K562 (cell line): ENCODE data around the gene OR51Q1. TPM values are rescaled to one million over a fixed set of nuclear protein-coding genes. Genes with fewer than 3 reads are reported as not detected.

Experiments used
- ATAC-seq: fragments of 200-7000 bp; cut with Tn5 transposase; 3 replicates; pipeline ENCODE4 v1.9.1; 2020; ENCODE audit warnings: moderate library complexity
- BruUV-seq: library from RNA; stranded (reverse); fragments of 400-500 nt; replicated peaks from 2 replicates; lab custom pipeline; 2021; lab: Mats Ljungman, UMichigan
- CTCF ChIA-PET: fragments of 300-600 bp; formaldehyde crosslinking; extraction: SDS; loops from one replicate; lab custom pipeline; 2021; ENCODE audit warnings: low intra/inter-chr PET ratio; lab: Yijun Ruan, JAX
- POLR2A ChIA-PET: fragments of 300-600, 350-650 bp; sonication (Branson Sonifier 250); formaldehyde crosslinking; extraction: SDS; loops from one replicate; lab custom pipeline; 2021; ENCODE audit warnings: antibody characterized with exemption, inconsistent platforms; lab: Yijun Ruan, JAX
- DNase-seq, 4 experiments: peaks; one replicate each; pipeline versions ENCODE4 v3.0.0 to v3.0.0-alpha.2; 2011 to 2018; ENCODE audit warnings: low spot score in 3 of 4, mixed read lengths in 3 of 4; ENCODE audit errors: extremely low read depth in 1 of 4
- FAIRE-seq: peaks from 2 replicates; lab custom pipeline; 2011; peaks lifted over from hg19 to GRCh38; lab: Jason Lieb, UNC
- H2AFZ ChIP-seq: 2 replicates; pipeline ENCODE4 v1.6.0; 2011; ENCODE audit warnings: low read depth, low read length, control low read depth, inconsistent platforms
- H3K27ac ChIP-seq: fragments of 200-600 bp; 3 replicates; pipeline ENCODE4 v1.8.0; 2011; ENCODE audit warnings: low read depth, mild to moderate bottlenecking, control low read depth, inconsistent platforms, low read length, moderate library complexity, mixed read lengths; ENCODE audit errors: extremely low read depth
- H3K27me3 ChIP-seq, 2 experiments: fragments of 300-600 bp in 1 of 2; 2 replicates in 1 of 2; 3 replicates in 1 of 2; pipeline versions ENCODE4 v1.6.0 to v1.8.0; 2011; ENCODE audit warnings: inconsistent platforms in 2 of 2, low read length in 2 of 2, mild to moderate bottlenecking in 1 of 2, mixed read lengths in 1 of 2, moderate library complexity in 1 of 2; ENCODE audit not compliant: control insufficient read depth in 2 of 2, insufficient read depth in 2 of 2
- H3K36me3 ChIP-seq: fragments of 300-600 bp; 3 replicates; pipeline ENCODE4 v1.8.0; 2011; ENCODE audit warnings: mild to moderate bottlenecking, low read length, inconsistent platforms; ENCODE audit not compliant: control insufficient read depth, insufficient read depth
- H3K4me1 ChIP-seq, 2 experiments: fragments of 200-600 bp in 1 of 2; replicated peaks in 1 of 2; 2 replicates in 1 of 2; 3 replicates in 1 of 2; pipeline versions ENCODE4 v1.5.1 to v1.8.0; 2011; ENCODE audit warnings: inconsistent platforms in 2 of 2, low read length in 2 of 2, mild to moderate bottlenecking in 1 of 2, mixed read lengths in 1 of 2, moderate library complexity in 1 of 2; ENCODE audit not compliant: control insufficient read depth in 2 of 2, insufficient read depth in 2 of 2
- H3K4me2 ChIP-seq: 2 replicates; pipeline ENCODE4 v1.6.1; 2011; ENCODE audit warnings: low read length, control low read depth, inconsistent platforms, mixed read lengths; ENCODE audit not compliant: insufficient read depth
- H3K4me3 ChIP-seq: fragments of 200-600 bp; sonication (generic), shearing (Covaris generic); 2 replicates; pipeline ENCODE4 v1.5.1; 2016; ENCODE audit warnings: control low read depth, inconsistent platforms
- H3K79me2 ChIP-seq: fragments of 200-600 bp; 3 replicates; pipeline ENCODE4 v1.8.0; 2011; ENCODE audit warnings: low read length, inconsistent platforms; ENCODE audit not compliant: control insufficient read depth, insufficient read depth
- H3K9ac ChIP-seq, 2 experiments: 2 replicates each; pipeline versions ENCODE4 v1.6.0 to v1.6.1; 2011; ENCODE audit warnings: low read depth in 2 of 2, low read length in 2 of 2, control low read depth in 1 of 2, inconsistent platforms in 1 of 2, mild to moderate bottlenecking in 1 of 2, mixed read lengths in 1 of 2; ENCODE audit not compliant: insufficient read depth in 1 of 2
- H3K9me1 ChIP-seq: one replicate; pipeline ENCODE4 v1.6.0; 2011; ENCODE audit warnings: inconsistent platforms, mild to moderate bottlenecking, low read length, moderate library complexity; ENCODE audit not compliant: control insufficient read depth, insufficient read depth
- H3K9me3 ChIP-seq: replicated peaks from 2 replicates; pipeline ENCODE4 v1.5.1; 2011; ENCODE audit warnings: low read depth, low read length, inconsistent platforms; ENCODE audit not compliant: control insufficient read depth, insufficient read depth
- H4K20me1 ChIP-seq: replicated peaks from 2 replicates; pipeline ENCODE4 v1.6.1; 2011; ENCODE audit warnings: low read length, inconsistent platforms, mixed read lengths; ENCODE audit not compliant: control insufficient read depth, insufficient read depth
- CSDE1 ChIP-seq, 2 experiments: fragments of 450-650 bp; IDR thresholded peaks; 2 replicates each; pipeline ENCODE4 v1.6.1; 2016; ENCODE audit warnings: mild to moderate bottlenecking in 1 of 2
- ZNF507 ChIP-seq: conservative IDR thresholded peaks from 2 replicates; pipeline ENCODE4 v1.6.1; 2017; ENCODE audit warnings: missing genetic modification characterization, missing compliant biosample characterization
- WGBS: fragments of 100-300 bp; shearing (Covaris generic); methylation state at CpG from one replicate; pipeline ENCODE4 v1.1.6; 2016; ENCODE audit warnings: low coverage, mixed read lengths; ENCODE audit not compliant: insufficient coverage; ENCODE audit errors: missing lambda C conversion rate; 5-methylcytosine and 5-hydroxymethylcytosine counted together
- in situ Hi-C: fragments of 300-500 bp; cut with MboI; formaldehyde crosslinking; loops from 4 replicates; pipeline ENCODE4 v1.15.0; 2018; ENCODE audit warnings: inconsistent platforms, mixed read lengths
- intact Hi-C: fragments of 100-400 bp; cut with micrococcal nuclease; formaldehyde crosslinking; loops from 2 replicates; pipeline ENCODE4 v1.14.2; 2022
- polyA plus RNA-seq, 8 experiments: library from polyadenylated mRNA; depleted of rRNA in 4 of 8; stranded (reverse) in 5 of 8; unstranded in 3 of 8; fragments of >200 nt; fragmentation: Nextera tagmentation in 2 of 8; fragmentation: Illumina TruSeq in 1 of 8; extraction: Ambion mirVana in 2 of 8; extraction: Trizol in 1 of 8; gene quantifications; 2 replicates each; pipeline versions ENCODE4 v1.2.1 to v1.2.3, GENCODE V29; 2011 to 2014; ENCODE audit warnings: inconsistent platforms in 1 of 8, missing spikeins in 1 of 8
- total RNA-seq, 7 experiments: library from RNA; depleted of rRNA in 6 of 7; stranded (reverse); fragments of >200 nt in 6 of 7; fragmentation: Illumina TruSeq in 2 of 7; extraction: Trizol in 2 of 7; gene quantifications; 2 replicates each; pipeline versions ENCODE4 v1.2.1 to v1.2.3, GENCODE V29; 2011 to 2021; ENCODE audit warnings: low replicate concordance in 1 of 7
- TF ChIP-seq, protein P1 (sequence below): sonication (generic); formaldehyde crosslinking; IDR thresholded peaks from 2 replicates; pipeline ENCODE4 v1.8.0; 2023; ENCODE audit warnings: missing genetic modification reagents, mild to moderate bottlenecking, borderline replicate concordance
- TF ChIP-seq, protein P2 (sequence below): fragments of 250-450 bp; sonication (Bioruptor Pico); IDR thresholded peaks from 2 replicates; pipeline ENCODE4 v1.5.0; 2021; ENCODE audit warnings: mild to moderate bottlenecking, moderate library complexity

Gene OR51Q1
- total and polyA plus RNA-seq, 9 of the 15 experiments (the other 6 are each of a cell fraction or from before 2014, with no cell fraction given) = 0.69 TPM; not detected in 8

DNA sequence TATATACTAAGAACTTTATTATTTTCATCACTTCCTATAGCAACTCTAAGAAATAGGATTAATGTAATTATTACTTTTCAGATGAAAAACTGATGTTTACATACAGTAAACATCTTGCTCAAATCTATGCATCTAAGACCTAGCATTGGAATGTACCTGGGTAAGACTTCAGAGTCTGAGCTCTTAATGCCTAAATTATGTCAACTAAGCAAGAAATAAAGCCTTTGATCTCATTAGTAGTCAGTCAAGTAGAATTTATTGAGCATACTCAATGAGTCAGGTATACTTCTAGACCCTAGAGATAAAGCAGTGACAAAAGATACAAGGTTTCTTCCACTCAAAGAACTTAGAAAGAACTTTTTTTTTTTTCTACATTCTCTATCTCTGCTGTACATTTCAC, 16.7 kb upstream of the OR51Q1 start (continued):
- TF ChIP-seq, protein P1, sequence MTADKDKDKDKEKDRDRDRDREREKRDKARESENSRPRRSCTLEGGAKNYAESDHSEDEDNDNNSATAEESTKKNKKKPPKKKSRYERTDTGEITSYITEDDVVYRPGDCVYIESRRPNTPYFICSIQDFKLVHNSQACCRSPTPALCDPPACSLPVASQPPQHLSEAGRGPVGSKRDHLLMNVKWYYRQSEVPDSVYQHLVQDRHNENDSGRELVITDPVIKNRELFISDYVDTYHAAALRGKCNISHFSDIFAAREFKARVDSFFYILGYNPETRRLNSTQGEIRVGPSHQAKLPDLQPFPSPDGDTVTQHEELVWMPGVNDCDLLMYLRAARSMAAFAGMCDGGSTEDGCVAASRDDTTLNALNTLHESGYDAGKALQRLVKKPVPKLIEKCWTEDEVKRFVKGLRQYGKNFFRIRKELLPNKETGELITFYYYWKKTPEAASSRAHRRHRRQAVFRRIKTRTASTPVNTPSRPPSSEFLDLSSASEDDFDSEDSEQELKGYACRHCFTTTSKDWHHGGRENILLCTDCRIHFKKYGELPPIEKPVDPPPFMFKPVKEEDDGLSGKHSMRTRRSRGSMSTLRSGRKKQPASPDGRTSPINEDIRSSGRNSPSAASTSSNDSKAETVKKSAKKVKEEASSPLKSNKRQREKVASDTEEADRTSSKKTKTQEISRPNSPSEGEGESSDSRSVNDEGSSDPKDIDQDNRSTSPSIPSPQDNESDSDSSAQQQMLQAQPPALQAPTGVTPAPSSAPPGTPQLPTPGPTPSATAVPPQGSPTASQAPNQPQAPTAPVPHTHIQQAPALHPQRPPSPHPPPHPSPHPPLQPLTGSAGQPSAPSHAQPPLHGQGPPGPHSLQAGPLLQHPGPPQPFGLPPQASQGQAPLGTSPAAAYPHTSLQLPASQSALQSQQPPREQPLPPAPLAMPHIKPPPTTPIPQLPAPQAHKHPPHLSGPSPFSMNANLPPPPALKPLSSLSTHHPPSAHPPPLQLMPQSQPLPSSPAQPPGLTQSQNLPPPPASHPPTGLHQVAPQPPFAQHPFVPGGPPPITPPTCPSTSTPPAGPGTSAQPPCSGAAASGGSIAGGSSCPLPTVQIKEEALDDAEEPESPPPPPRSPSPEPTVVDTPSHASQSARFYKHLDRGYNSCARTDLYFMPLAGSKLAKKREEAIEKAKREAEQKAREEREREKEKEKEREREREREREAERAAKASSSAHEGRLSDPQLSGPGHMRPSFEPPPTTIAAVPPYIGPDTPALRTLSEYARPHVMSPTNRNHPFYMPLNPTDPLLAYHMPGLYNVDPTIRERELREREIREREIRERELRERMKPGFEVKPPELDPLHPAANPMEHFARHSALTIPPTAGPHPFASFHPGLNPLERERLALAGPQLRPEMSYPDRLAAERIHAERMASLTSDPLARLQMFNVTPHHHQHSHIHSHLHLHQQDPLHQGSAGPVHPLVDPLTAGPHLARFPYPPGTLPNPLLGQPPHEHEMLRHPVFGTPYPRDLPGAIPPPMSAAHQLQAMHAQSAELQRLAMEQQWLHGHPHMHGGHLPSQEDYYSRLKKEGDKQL = no peak
- TF ChIP-seq ZNF507 (tag) (no peak), CSDE1 (IDR thresholded peaks at IDR 0.05) (no peak)

DNA sequence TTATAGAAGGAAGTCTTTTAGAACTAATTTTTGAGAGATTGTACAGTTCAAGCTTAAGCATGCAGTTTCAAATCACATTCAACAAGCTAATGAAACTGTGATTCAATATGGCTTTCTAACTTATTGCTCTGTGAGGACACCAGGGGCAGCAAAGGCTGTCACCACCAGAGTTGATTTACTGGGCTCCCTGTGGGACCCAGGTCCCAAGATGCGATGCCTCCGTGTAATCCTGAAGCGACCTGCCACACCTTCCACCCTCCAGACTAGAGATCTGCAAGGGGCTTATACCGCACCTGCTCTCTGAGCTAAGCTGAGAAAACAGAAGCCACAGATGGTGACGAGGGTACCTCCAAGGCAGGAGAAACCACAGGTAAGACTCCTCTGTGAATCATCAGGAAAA, 918 bp upstream of the OR51Q1 start:
- intact Hi-C loops (no loop called here), in situ Hi-C loops (no loop called here)
- Histone ChIP-seq H3K9me3 (no peaks in the 10 kb centered on the region), H4K20me1 (no peaks in the 10 kb centered on the region), H3K4me3 (no peak overlapping the region), H3K9me1 (no peaks in the 10 kb centered on the region), H3K27ac (no peak overlapping the region), H3K4me2 (no peak overlapping the region), H3K4me1 (no peaks in the 10 kb centered on the region), H3K36me3 (peaks cover 52% of the 10 kb centered on the region), H3K9ac (no peak overlapping the region), H3K27me3 (no peaks in the 10 kb centered on the region), H2AFZ (no peak overlapping the region), H3K79me2 (peaks cover 37% of the 10 kb centered on the region)
- ChIA-PET CTCF (interaction anchor here (0.5 kb wide), 1 partner anchor 372 kb away, joined by 3 read pairs; no protein-coding TSS in a partner anchor), POLR2A (no interaction called here)
- DNase-seq = no peak
- no peak for FAIRE-seq
- TF ChIP-seq, protein P2, sequence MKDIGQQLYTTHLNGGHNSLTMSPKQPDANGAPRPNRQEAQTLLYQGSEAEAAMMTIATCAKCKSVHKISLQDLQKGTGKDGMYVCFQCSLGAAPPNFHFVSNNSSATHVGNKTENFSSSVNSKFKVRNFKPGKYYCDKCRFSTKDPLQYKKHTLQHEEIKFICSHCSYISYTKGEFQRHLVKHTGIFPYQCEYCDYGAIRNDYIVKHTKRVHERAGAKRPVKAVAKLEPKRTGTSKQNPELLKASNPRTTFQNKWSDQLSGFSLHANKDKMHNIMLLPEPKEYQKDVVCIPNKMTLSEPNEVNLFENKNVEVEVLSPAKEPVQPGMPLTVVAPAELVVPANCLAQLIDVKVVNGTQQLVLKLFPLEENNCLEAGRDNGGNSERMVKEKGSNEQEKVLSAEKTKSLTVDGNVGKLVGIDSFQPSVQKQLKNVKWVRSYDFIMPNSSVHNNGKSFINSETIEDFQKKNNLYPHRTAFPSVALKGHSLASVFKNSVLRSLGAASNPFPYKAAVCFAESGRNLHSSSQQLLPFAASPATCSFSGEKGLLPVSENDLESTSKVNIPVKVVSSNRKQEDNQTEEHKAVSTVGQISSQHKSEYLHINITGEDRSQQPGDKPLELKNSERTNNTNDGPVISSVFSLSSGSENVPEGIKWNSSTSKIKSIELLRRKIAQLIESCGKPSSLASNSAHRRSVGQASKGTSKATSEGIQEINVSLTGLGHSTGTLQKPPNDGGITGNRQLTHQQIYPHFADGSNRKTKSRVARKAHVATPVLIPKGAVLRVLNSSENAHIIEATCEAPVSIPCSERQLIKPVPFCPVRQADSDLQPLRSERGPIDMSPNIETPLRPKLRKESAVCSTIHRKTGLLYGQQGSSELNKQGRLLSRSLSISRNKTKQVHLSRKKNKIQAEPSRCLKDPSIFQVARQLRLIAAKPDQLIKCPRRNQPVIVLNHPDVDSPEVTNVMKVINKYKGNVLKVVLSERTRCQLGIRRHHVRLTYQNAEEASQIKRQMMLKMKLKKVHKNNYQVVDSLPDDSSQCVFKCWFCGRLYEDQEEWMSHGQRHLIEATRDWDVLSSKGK (CRISPR knock-in tag) = no peak
- WGBS = 66% methylated on average over 4 of the region's 5 CpGs
- no TSS peak for BruUV-seq
- ATAC-seq = no peak
